ENCODE results near the gene ETV3. TPM values are rescaled to one million over a fixed set of nuclear protein-coding genes. Genes with fewer than 3 reads are reported as not detected.
A peak's percentile ranks its signal among the peaks of the same experiment; 100 is the strongest.

Gene ETV3
- total RNA-seq, 4 donors from 2014 or later: 3.4 to 28.1 (median 18.1) TPM

GRCh38 chr1:157137408-157138219 lies 581 bp downstream of the ETV3 start:
- Histone ChIP-seq H3K27ac (peak overlapping the region; percentile 95 to 99 (median 98)), H3K4me3 (peak overlapping the region; percentile 86 to 100 (median 92)), H3K4me1 (peaks cover 13 to 25% (median 15%) of the 10 kb centered on the region in 4 donors), H3K27me3 (no peaks in the 10 kb centered on the region), H3K9me3 (no peaks in the 10 kb centered on the region), H3K36me3 (peaks cover 0 to 29% (median 13%) of the 10 kb centered on the region in 4 donors)
- WGBS, 2 donors (ENCODE audit: low coverage in 1 of 2): 0 to 1% methylated on average over 5 to 31 of the region's 36 CpGs
- intact Hi-C loops (cut with DNase I; ENCODE audit: low total_unique reads): no loop called here
- in situ Hi-C loops (cut with MboI; ENCODE audit: low pct_ligation_motif_present in 1 of 4, low pct_unique_long_range_greater_than_20kb in 1 of 4, low sequenced_read_pairs in 3 of 4): no loop called here
- TF ChIP-seq CTCF (IDR thresholded peaks at IDR 0.05) (peak in 1 of 5 experiments; percentile 9), POLR2AphosphoS5 (IDR thresholded peaks at IDR 0.05) (no peak)
- peak; percentile 22 for DNase-seq

GRCh38 chr1:157137046-157137407 lies 1.2 kb downstream of the ETV3 start:
- in situ Hi-C loops (cut with MboI; ENCODE audit: low pct_ligation_motif_present in 1 of 4, low pct_unique_long_range_greater_than_20kb in 1 of 4, low sequenced_read_pairs in 3 of 4): no loop called here
- H3K27me3 ChIP-seq: no peaks in the 10 kb centered on the region
- peak in 1 of 3 donors; percentile 0 for TF ChIP-seq POLR2AphosphoS5 (IDR thresholded peaks at IDR 0.05)
- no peak for TF ChIP-seq EP300 (IDR thresholded peaks at IDR 0.05; ENCODE audit: low read depth)
- no peak for TF ChIP-seq CTCF (IDR thresholded peaks at IDR 0.05)
- no peak for TF ChIP-seq POLR2A (IDR thresholded peaks at IDR 0.05)
- H3K27ac ChIP-seq: peak overlapping the region; percentile 95 to 99 (median 98)
- intact Hi-C loops (cut with DNase I; ENCODE audit: low total_unique reads): no loop called here
- peaks cover 0 to 34% (median 15%) of the 10 kb centered on the region in 4 donors for H3K36me3 ChIP-seq
- no peak for DNase-seq
- H3K9me3 ChIP-seq: no peaks in the 10 kb centered on the region
- peaks cover 13 to 25% (median 15%) of the 10 kb centered on the region in 4 donors for H3K4me1 ChIP-seq
- WGBS, 2 donors (ENCODE audit: low coverage in 1 of 2): 5% methylated on average over 4 of the region's 4 CpGs; no CpG with 5 or more reads in 1 of the 2 donors
- peak overlapping the region in 3 of 4 donors; percentile 86 to 96 (median 89) for H3K4me3 ChIP-seq

- Histone ChIP-seq H3K27me3 (no peaks in the 10 kb centered on the region), H3K27ac (no peak overlapping the region), H3K36me3 (peaks cover 0 to 42% (median 20%) of the 10 kb centered on the region in 4 donors), H3K4me3 (no peak overlapping the region), H3K4me1 (peaks cover 13 to 25% (median 15%) of the 10 kb centered on the region in 4 donors), H3K9me3 (no peaks in the 10 kb centered on the region)
- DNase-seq: no peak
- in situ Hi-C loops (cut with MboI; ENCODE audit: low pct_ligation_motif_present in 1 of 4, low pct_unique_long_range_greater_than_20kb in 1 of 4, low sequenced_read_pairs in 3 of 4) (no loop called here), intact Hi-C loops (cut with DNase I; ENCODE audit: low total_unique reads) (no loop called here)
- TF ChIP-seq EP300 (IDR thresholded peaks at IDR 0.05; ENCODE audit: low read depth) (no peak), POLR2AphosphoS5 (IDR thresholded peaks at IDR 0.05) (no peak)
- WGBS, 2 donors (ENCODE audit: low coverage in 1 of 2): 31 to 52% methylated on average over 2 to 4 of the region's 4 CpGs
Observed at GRCh38 chr1:157136133-157136532, 2.1 kb downstream of the ETV3 start.

GRCh38 chr1:157135646-157136045 lies 2.5 kb downstream of the ETV3 start:
- in situ Hi-C loops (cut with MboI; ENCODE audit: low pct_ligation_motif_present in 1 of 4, low pct_unique_long_range_greater_than_20kb in 1 of 4, low sequenced_read_pairs in 3 of 4): no loop called here
- TF ChIP-seq EP300 (IDR thresholded peaks at IDR 0.05; ENCODE audit: low read depth) (no peak), CTCF (IDR thresholded peaks at IDR 0.05) (no peak), POLR2A (IDR thresholded peaks at IDR 0.05) (no peak), POLR2AphosphoS5 (IDR thresholded peaks at IDR 0.05) (no peak)
- 80% methylated on average over 1 of the region's 1 CpG; no CpG with 5 or more reads in 1 of the 2 donors for WGBS, 2 donors (ENCODE audit: low coverage in 1 of 2)
- intact Hi-C loops (cut with DNase I; ENCODE audit: low total_unique reads): no loop called here
- Histone ChIP-seq H3K27ac (no peak overlapping the region), H3K36me3 (peaks cover 0 to 47% (median 22%) of the 10 kb centered on the region in 4 donors), H3K4me1 (peaks cover 13 to 25% (median 15%) of the 10 kb centered on the region in 4 donors), H3K27me3 (no peaks in the 10 kb centered on the region), H3K4me3 (no peak overlapping the region), H3K9me3 (no peaks in the 10 kb centered on the region)
- DNase-seq: no peak
